Common myeloid progenitor, CD34-positive (primary cell): ENCODE measurements around the gene HSPA4.

Source experiments
- CTCF ChIA-PET: fragments of 350-600 bp; sonication (Branson Sonifier 250); formaldehyde crosslinking; loops from one replicate; lab custom pipeline; 2021; ENCODE audit warnings: antibody characterized with exemption; lab: Charles Lee
- POLR2A ChIA-PET: fragments of 350-600 bp; sonication (Branson Sonifier 250); formaldehyde crosslinking; loops from one replicate; lab custom pipeline; 2021; ENCODE audit warnings: antibody characterized with exemption; lab: Charles Lee
- DNase-seq, 3 donors: peaks; one replicate each; pipeline versions ENCODE4 v3.0.0 to v3.0.0-alpha.2; 2013
- H3K27ac ChIP-seq, 2 experiments: 1 replicate in 1 of 2; 2 replicates in 1 of 2; pipeline ENCODE4 v1.7.0; 2013; ENCODE audit warnings: inconsistent platforms in 2 of 2, low read length in 2 of 2, mild to moderate bottlenecking in 2 of 2, low read depth in 1 of 2, moderate library complexity in 1 of 2; ENCODE audit not compliant: severe bottlenecking in 2 of 2, insufficient read depth in 1 of 2, poor library complexity in 1 of 2
- H3K27me3 ChIP-seq, 5 experiments: replicated peaks in 2 of 5; 1 replicate in 3 of 5; 2 replicates in 2 of 5; pipeline versions ENCODE4 v1.6.1 to v1.7.0; 2013; ENCODE audit warnings: low read length in 4 of 5, mild to moderate bottlenecking in 2 of 5, moderate library complexity in 2 of 5, inconsistent platforms in 1 of 5; ENCODE audit not compliant: insufficient read depth in 5 of 5, control insufficient read depth in 4 of 5
- H3K36me3 ChIP-seq, 4 experiments: 1 replicate in 2 of 4; 2 replicates in 2 of 4; pipeline versions ENCODE4 v1.6.1 to v1.7.0; 2013; ENCODE audit warnings: low read length in 3 of 4, control low read depth in 1 of 4, mild to moderate bottlenecking in 1 of 4; ENCODE audit not compliant: control insufficient read depth in 4 of 4, insufficient read depth in 4 of 4
- H3K4me1 ChIP-seq, 4 experiments: 1 replicate in 3 of 4; 2 replicates in 1 of 4; pipeline versions ENCODE4 v1.6.1 to v1.7.1; 2013; ENCODE audit warnings: low read length in 3 of 4, mild to moderate bottlenecking in 3 of 4, control low read depth in 1 of 4, inconsistent platforms in 1 of 4, moderate library complexity in 1 of 4; ENCODE audit not compliant: control insufficient read depth in 4 of 4, insufficient read depth in 4 of 4; ENCODE audit errors: control extremely low read depth in 1 of 4
- H3K4me3 ChIP-seq, 7 experiments: 1 replicate in 4 of 7; 2 replicates in 3 of 7; pipeline versions ENCODE4 v1.5.1 to v1.7.0; 2013; ENCODE audit warnings: mild to moderate bottlenecking in 7 of 7, low read length in 6 of 7, moderate library complexity in 6 of 7, inconsistent platforms in 2 of 7, low read depth in 2 of 7, control low read depth in 1 of 7; ENCODE audit not compliant: insufficient read depth in 4 of 7, control insufficient read depth in 1 of 7; ENCODE audit errors: extremely low read depth in 1 of 7
- H3K9me3 ChIP-seq, 5 experiments: 1 replicate in 4 of 5; 2 replicates in 1 of 5; pipeline versions ENCODE4 v1.6.1 to v1.7.1; 2013; ENCODE audit warnings: low read length in 4 of 5, mild to moderate bottlenecking in 2 of 5, inconsistent platforms in 1 of 5, low read depth in 1 of 5, moderate library complexity in 1 of 5; ENCODE audit not compliant: control insufficient read depth in 4 of 5, insufficient read depth in 2 of 5; ENCODE audit errors: control extremely low read depth in 1 of 5
- WGBS: methylation state at CpG from one replicate; pipeline ENCODE4 v1.1.5; 2013; ENCODE audit not compliant: insufficient coverage; 5-methylcytosine and 5-hydroxymethylcytosine counted together

HSPA4 gene

DNA sequence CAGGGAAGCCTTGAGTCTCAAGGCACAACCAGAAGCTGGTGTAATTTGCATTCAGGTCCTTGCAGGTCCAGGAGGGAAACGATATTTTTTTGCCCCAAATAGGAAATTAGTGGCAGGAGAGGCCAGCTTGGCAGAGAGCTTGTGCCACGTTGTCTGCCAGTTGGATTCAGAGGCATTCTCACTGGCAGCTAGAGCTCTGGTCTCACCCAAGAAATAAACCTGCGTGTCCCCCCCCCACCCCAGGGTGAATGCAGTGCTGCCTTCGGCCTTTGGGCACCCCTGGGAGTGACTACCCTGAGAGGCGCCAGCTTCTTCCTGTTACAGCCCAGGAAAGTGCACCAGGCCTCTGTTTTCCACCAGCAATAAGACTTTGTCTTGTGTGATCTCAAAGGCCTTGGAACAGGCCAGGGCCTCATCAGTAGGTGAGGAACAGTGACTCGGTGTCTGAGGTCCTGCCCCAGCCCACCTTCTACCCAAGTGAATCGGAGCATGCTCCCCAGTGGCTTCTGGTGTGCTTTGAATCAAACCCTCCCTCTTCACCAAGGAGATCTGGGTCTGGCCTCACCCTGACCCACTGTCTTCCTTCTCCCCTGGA is 68.4 kb downstream of the HSPA4 start:
- H3K4me1 ChIP-seq = peaks cover 0 to 6% (median 0%) of the 10 kb centered on the region in 4 experiments
- no peaks in the 10 kb centered on the region for H3K9me3 ChIP-seq
- no peak overlapping the region for H3K27ac ChIP-seq
- H3K36me3 ChIP-seq = no peaks in the 10 kb centered on the region
- WGBS = 93% methylated on average over 7 of the region's 7 CpGs
- ChIA-PET POLR2A (no interaction called here), CTCF (interaction anchor here (0.6 to 1.2 kb wide), 4 partner anchors 9 to 1832 kb away, joined by 3 to 6 read pairs (median 4); no protein-coding TSS in a partner anchor)
- H3K4me3 ChIP-seq = peak overlapping the region in 1 of 7 experiments; percentile 13
- no peak for DNase-seq
- no peaks in the 10 kb centered on the region for H3K27me3 ChIP-seq

DNA sequence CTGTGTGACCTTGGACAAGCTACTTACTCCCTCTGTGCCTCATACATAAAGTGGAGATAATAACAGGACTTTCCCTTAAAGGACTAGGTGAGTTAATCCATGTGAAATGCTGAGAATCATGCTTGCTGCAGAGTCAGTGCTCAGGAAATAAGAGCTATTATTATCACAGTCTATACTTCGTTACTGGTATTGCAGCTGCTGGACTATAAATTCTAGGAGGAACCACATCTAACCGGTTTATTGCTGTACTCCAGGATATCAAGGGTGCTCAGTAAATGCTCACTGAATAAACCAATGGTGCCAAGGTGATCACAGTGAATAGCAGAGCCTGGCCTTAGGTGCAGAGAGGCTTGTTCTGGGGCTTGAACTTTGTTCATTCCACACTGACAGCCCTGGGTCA is 69.3 kb downstream of the HSPA4 start:
- DNase-seq = no peak
- WGBS = 20% methylated on average over 2 of the region's 2 CpGs
- H3K4me1 ChIP-seq = peaks cover 0 to 6% (median 0%) of the 10 kb centered on the region in 4 experiments
- CTCF ChIA-PET = no interaction called here
- H3K27ac ChIP-seq = no peak overlapping the region
- H3K36me3 ChIP-seq = no peaks in the 10 kb centered on the region
- no peaks in the 10 kb centered on the region for H3K27me3 ChIP-seq
- POLR2A ChIA-PET = no interaction called here
- H3K9me3 ChIP-seq = no peaks in the 10 kb centered on the region
- H3K4me3 ChIP-seq = no peak overlapping the region

DNA sequence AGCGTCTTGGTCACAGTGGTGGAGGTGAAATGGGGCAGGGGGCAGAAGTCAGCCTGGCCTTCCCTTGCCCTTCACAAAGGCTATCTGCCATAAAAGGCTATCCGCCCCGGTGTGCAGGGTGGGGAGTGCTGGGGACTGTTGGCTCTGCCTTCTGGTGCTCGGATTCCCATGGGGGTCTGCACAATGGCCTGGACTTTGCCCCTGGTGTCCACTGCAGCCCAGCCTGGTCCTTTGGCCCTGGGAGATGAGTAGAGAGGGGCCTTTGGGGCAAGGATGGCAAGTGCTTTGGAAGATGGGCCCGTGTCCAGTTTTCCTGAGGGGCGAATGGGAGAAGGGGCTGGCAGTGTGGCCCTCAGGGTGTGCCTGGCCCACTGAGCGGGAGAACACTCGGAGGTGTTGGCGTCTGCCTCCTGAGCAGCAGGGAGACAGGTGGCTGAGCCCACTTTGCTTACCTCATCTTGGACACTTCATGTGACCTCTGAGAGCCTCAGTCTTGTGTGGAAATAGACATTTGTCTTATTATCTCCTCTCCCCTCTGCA is 69.9 kb downstream of the HSPA4 start:
- ChIA-PET POLR2A (no interaction called here), CTCF (no interaction called here)
- no peak for DNase-seq
- no peak overlapping the region for H3K4me3 ChIP-seq
- no peaks in the 10 kb centered on the region for H3K27me3 ChIP-seq
- H3K9me3 ChIP-seq = no peaks in the 10 kb centered on the region
- WGBS = 97% methylated on average over 5 of the region's 9 CpGs
- H3K27ac ChIP-seq = no peak overlapping the region
- H3K36me3 ChIP-seq = no peaks in the 10 kb centered on the region
- H3K4me1 ChIP-seq = peaks cover 0 to 6% (median 0%) of the 10 kb centered on the region in 4 experiments

DNA sequence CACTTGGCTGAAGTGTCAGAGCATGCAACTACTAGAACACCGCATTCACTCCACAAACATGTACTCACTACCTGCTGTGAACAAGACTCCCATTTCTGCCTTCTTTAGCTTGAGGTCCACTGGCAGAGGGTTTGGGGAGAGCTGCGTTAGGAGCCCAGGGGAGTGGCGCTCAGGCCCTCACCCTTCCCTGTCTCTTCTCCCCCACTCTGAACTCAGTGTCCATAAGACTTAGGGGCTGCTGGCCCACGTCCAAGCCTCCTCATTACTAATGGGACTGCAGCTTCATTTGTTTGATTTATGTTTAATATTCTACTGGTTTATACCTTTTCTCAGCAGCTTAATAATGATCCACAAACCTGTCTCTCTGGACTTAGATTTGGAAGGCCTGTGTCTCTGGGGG is 70.9 kb downstream of the HSPA4 start:
- CTCF ChIA-PET = interaction anchor here (0.6 to 1.5 kb wide), 2 partner anchors 19 to 82 kb away, joined by 3 to 4 read pairs; no protein-coding TSS in a partner anchor
- peaks cover 0 to 6% (median 0%) of the 10 kb centered on the region in 4 experiments for H3K4me1 ChIP-seq
- no peaks in the 10 kb centered on the region for H3K27me3 ChIP-seq
- H3K9me3 ChIP-seq = no peaks in the 10 kb centered on the region
- 100% methylated on average over 2 of the region's 4 CpGs for WGBS
- POLR2A ChIA-PET = no interaction called here
- H3K27ac ChIP-seq = no peak overlapping the region
- H3K4me3 ChIP-seq = no peak overlapping the region
- no peaks in the 10 kb centered on the region for H3K36me3 ChIP-seq
- DNase-seq = no peak

- WGBS = 100% methylated on average over 1 of the region's 2 CpGs
Observed at GRCh38 chr5:133123297-133123696, 71.5 kb downstream of the HSPA4 start.

GRCh38 chr5:133124891-133125290 is 73.1 kb downstream of the HSPA4 start:
- H3K9me3 ChIP-seq = no peaks in the 10 kb centered on the region
- H3K27ac ChIP-seq = no peak overlapping the region
- peaks cover 0 to 6% (median 0%) of the 10 kb centered on the region in 4 experiments for H3K4me1 ChIP-seq
- POLR2A ChIA-PET = no interaction called here
- no CpG with 5 or more reads among the region's 4 CpGs for WGBS
- H3K27me3 ChIP-seq = no peaks in the 10 kb centered on the region
- CTCF ChIA-PET = interaction anchor here (1.4 kb wide), 1 partner anchor 13 kb away, joined by 3 read pairs; no protein-coding TSS in a partner anchor
- DNase-seq = no peak
- H3K36me3 ChIP-seq = no peaks in the 10 kb centered on the region
- no peak overlapping the region for H3K4me3 ChIP-seq

More at GRCh38 chr5:133123297-133123696, 71.5 kb downstream of the HSPA4 start:
- Histone ChIP-seq H3K4me1 (peaks cover 0 to 6% (median 0%) of the 10 kb centered on the region in 4 experiments), H3K9me3 (no peaks in the 10 kb centered on the region), H3K36me3 (no peaks in the 10 kb centered on the region), H3K27me3 (no peaks in the 10 kb centered on the region), H3K4me3 (no peak overlapping the region), H3K27ac (no peak overlapping the region)
- ChIA-PET POLR2A (no interaction called here), CTCF (interaction anchor here (0.6 to 1.5 kb wide), 3 partner anchors 12 to 81 kb away, joined by 3 to 4 read pairs (median 3); no protein-coding TSS in a partner anchor)
- no peak for DNase-seq

DNA sequence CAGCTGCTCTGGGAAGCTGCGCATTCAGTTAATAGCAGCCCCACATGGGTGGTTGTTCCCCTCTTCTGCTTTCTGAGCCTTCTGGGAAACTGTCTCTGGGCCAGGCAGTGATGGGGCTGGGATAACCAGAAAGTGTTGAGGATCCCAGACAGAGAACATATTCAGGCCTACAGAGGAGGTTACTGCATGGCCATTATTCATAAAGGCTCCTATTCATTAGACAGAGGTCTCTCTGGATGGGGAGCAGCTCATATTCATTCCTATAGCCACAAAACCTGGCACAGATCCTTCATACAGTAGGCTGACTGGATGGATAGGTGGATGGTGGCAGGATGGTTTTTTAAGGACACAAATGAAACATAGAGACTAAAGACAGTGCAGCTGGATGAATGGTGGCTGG is 76.3 kb downstream of the HSPA4 start:
- Histone ChIP-seq H3K27ac (no peak overlapping the region), H3K36me3 (no peaks in the 10 kb centered on the region), H3K9me3 (no peaks in the 10 kb centered on the region), H3K27me3 (no peaks in the 10 kb centered on the region), H3K4me3 (no peak overlapping the region), H3K4me1 (peaks cover 0 to 4% (median 0%) of the 10 kb centered on the region in 4 experiments)
- WGBS = 100% methylated on average over 1 of the region's 1 CpG
- ChIA-PET CTCF (interaction anchor here (1.0 kb wide), 1 partner anchor 16 kb away, joined by 3 read pairs; no protein-coding TSS in a partner anchor), POLR2A (no interaction called here)
- no peak for DNase-seq
